HepG2 (cell line): ENCODE data around the gene PDPK1. TPM values are rescaled to one million over a fixed set of nuclear protein-coding genes. Genes with fewer than 3 reads are reported as not detected.

ENCODE experiments used
- BRCA1 ChIP-seq: sonication (generic); formaldehyde crosslinking; IDR thresholded peaks from 2 replicates; pipeline ENCODE4 v1.4.0; 2020; ENCODE audit warnings: missing genetic modification reagents
- FOXM1 ChIP-seq: sonication (generic); formaldehyde crosslinking; IDR thresholded peaks from 2 replicates; pipeline ENCODE4 v1.5.0; 2020; ENCODE audit warnings: missing genetic modification reagents
- FOXO1 ChIP-seq: sonication (generic); formaldehyde crosslinking; IDR thresholded peaks from 2 replicates; pipeline ENCODE4 v1.4.0; 2020; ENCODE audit warnings: missing genetic modification reagents
- ISL2 ChIP-seq: sonication (generic); formaldehyde crosslinking; IDR thresholded peaks from 2 replicates; pipeline ENCODE4 v1.5.0; 2020; ENCODE audit warnings: missing genetic modification reagents
- KAT8 ChIP-seq: IDR thresholded peaks from 2 replicates; pipeline ENCODE4 v1.6.1; 2016; ENCODE audit warnings: missing genetic modification reagents, missing compliant biosample characterization
- MIXL1 ChIP-seq: IDR thresholded peaks from 2 replicates; pipeline ENCODE4 v1.6.1; 2016
- MTERF4 ChIP-seq: sonication (generic); formaldehyde crosslinking; IDR thresholded peaks from 2 replicates; pipeline ENCODE4 v1.8.0; 2023; ENCODE audit warnings: mild to moderate bottlenecking, missing genetic modification reagents
- NFYB ChIP-seq: sonication (generic); formaldehyde crosslinking; IDR thresholded peaks from 2 replicates; pipeline ENCODE4 v1.4.0; 2020; ENCODE audit warnings: missing genetic modification reagents
- PAXIP1 ChIP-seq: sonication (generic); formaldehyde crosslinking; conservative IDR thresholded peaks from 2 replicates; pipeline ENCODE4 v1.4.0; 2020; ENCODE audit warnings: mild to moderate bottlenecking, missing genetic modification reagents, moderate library complexity
- PPARG ChIP-seq: conservative IDR thresholded peaks from 2 replicates; pipeline ENCODE4 v1.6.1; 2016; ENCODE audit warnings: missing biosample characterization, missing genetic modification reagents
- RARG ChIP-seq: sonication (generic); formaldehyde crosslinking; IDR thresholded peaks from 2 replicates; pipeline ENCODE4 v1.4.0; 2020; ENCODE audit warnings: low read depth, mild to moderate bottlenecking, missing genetic modification reagents
- SALL1 ChIP-seq: sonication (generic); formaldehyde crosslinking; IDR thresholded peaks from 2 replicates; pipeline ENCODE4 v1.8.0; 2022; ENCODE audit warnings: mild to moderate bottlenecking, missing genetic modification reagents
- SMARCC2 ChIP-seq: fragments of 450-650 bp; IDR thresholded peaks from 2 replicates; pipeline ENCODE4 v1.6.1; 2017; ENCODE audit warnings: antibody characterized with exemption, mild to moderate bottlenecking
- TBX2 ChIP-seq: sonication (generic); formaldehyde crosslinking; IDR thresholded peaks from 2 replicates; pipeline ENCODE4 v1.5.0; 2020; ENCODE audit warnings: missing genetic modification reagents, mild to moderate bottlenecking, borderline replicate concordance
- ZBED4 ChIP-seq: sonication (generic); formaldehyde crosslinking; IDR thresholded peaks from 2 replicates; pipeline ENCODE4 v1.4.0; 2020; ENCODE audit warnings: missing genetic modification reagents, borderline replicate concordance
- ZBTB14 ChIP-seq: sonication (generic); formaldehyde crosslinking; IDR thresholded peaks from 2 replicates; pipeline ENCODE4 v1.4.0; 2020; ENCODE audit warnings: missing genetic modification reagents
- ZFX ChIP-seq: sonication (generic); formaldehyde crosslinking; IDR thresholded peaks from 2 replicates; pipeline ENCODE4 v1.4.0; 2020; ENCODE audit warnings: mild to moderate bottlenecking, low read depth, missing genetic modification reagents, moderate library complexity
- ZNF296 ChIP-seq: sonication (generic); formaldehyde crosslinking; conservative IDR thresholded peaks from 2 replicates; pipeline ENCODE4 v1.5.0; 2020; ENCODE audit warnings: mild to moderate bottlenecking, missing genetic modification reagents
- ZNF367 ChIP-seq: sonication (generic); formaldehyde crosslinking; IDR thresholded peaks from 2 replicates; pipeline ENCODE4 v1.4.0; 2020; ENCODE audit warnings: missing genetic modification reagents, borderline replicate concordance
- ZNF629 ChIP-seq: sonication (generic); formaldehyde crosslinking; conservative IDR thresholded peaks from 2 replicates; pipeline ENCODE4 v1.5.0; 2020; ENCODE audit warnings: missing genetic modification reagents
- ZNF75D ChIP-seq: sonication (generic); formaldehyde crosslinking; IDR thresholded peaks from 2 replicates; pipeline ENCODE4 v1.8.1; 2023; ENCODE audit warnings: missing genetic modification reagents, mild to moderate bottlenecking, borderline replicate concordance
- polyA plus RNA-seq, 8 experiments: library from polyadenylated mRNA; depleted of rRNA in 3 of 8; stranded (reverse) in 7 of 8; unstranded in 1 of 8; fragments of >200 nt; fragmentation: Illumina TruSeq in 4 of 8; extraction: Trizol in 4 of 8; gene quantifications; 2 replicates each; pipeline versions ENCODE4 v1.2.1 to v1.2.3, GENCODE V29; 2011 to 2016; ENCODE audit warnings: low read depth in 4 of 8, missing spikeins in 1 of 8, mixed read lengths in 1 of 8; ENCODE audit not compliant: insufficient read depth in 1 of 8
- total RNA-seq, 5 experiments: library from RNA; depleted of rRNA; stranded (reverse); fragments of >200 nt; fragmentation: Illumina TruSeq; extraction: Trizol; gene quantifications; 2 replicates each; pipeline ENCODE4 v1.2.3, GENCODE V29; 2016; ENCODE audit warnings: low read depth in 1 of 5

The PDPK1 gene
- total and polyA plus RNA-seq, 2 of the 13 experiments (the other 11 are each of a cell fraction or from before 2014, with no cell fraction given), result 59.6 to 129 TPM

GRCh38 chr16:2515180-2515851, 22.5 kb upstream of the PDPK1 start (continued):
- TF ChIP-seq PAXIP1, result no peak
- TF ChIP-seq ZNF629 (CRISPR knock-in tag), result no peak
- peak; percentile 49; the same call in 1 of the 2 replicates for TF ChIP-seq ZFX (CRISPR knock-in tag)
- TF ChIP-seq MTERF4, result 0 out of 2 replicates have a peak, but pooled peaks have one; percentile 30
- TF ChIP-seq KAT8 (CRISPR knock-in tag), result no peak
- TF ChIP-seq SALL1 (CRISPR knock-in tag), result peak; percentile 50; the same call in 1 of the 2 replicates
- no peak for TF ChIP-seq SMARCC2
- TF ChIP-seq MIXL1 (CRISPR knock-in tag), result no peak
- no peak for TF ChIP-seq RARG (CRISPR knock-in tag)
- TF ChIP-seq BRCA1 (CRISPR knock-in tag), result no peak
- TF ChIP-seq NFYB (CRISPR knock-in tag), result no peak
- no peak for TF ChIP-seq FOXM1
- TF ChIP-seq ZBTB14 (CRISPR knock-in tag), result no peak
- TF ChIP-seq ZNF367 (CRISPR knock-in tag), result no peak
- no peak for TF ChIP-seq ISL2 (CRISPR knock-in tag)
- no peak for TF ChIP-seq ZBED4
- TF ChIP-seq ZNF296 (CRISPR knock-in tag), result no peak
- TF ChIP-seq PPARG (CRISPR knock-in tag), result no peak
- TF ChIP-seq FOXO1 (CRISPR knock-in tag), result peak; percentile 21; the same call in 1 of the 2 replicates
- TF ChIP-seq TBX2, result no peak
- TF ChIP-seq ZNF75D (CRISPR knock-in tag), result no peak
